Neural crest cell (in vitro differentiated cells): ENCODE data around the gene POLR3E. TPM values are rescaled to one million over a fixed set of nuclear protein-coding genes. Genes with fewer than 3 reads are reported as not detected.

Experiments used
- DNase-seq: peaks from one replicate; pipeline ENCODE4 v3.0.0; 2021; ENCODE audit warnings: low read depth, mixed read lengths, low spot score
- H3K27ac Mint-ChIP-seq: one replicate; pipeline ENCODE4 v1.8.0; 2021; ENCODE audit warnings: mild to moderate bottlenecking, mixed read lengths; ENCODE audit not compliant: unreplicated experiment
- H3K27me3 Mint-ChIP-seq: 2 replicates; pipeline ENCODE4 v1.8.0; 2021; ENCODE audit warnings: low read depth, mild to moderate bottlenecking, mixed read lengths
- H3K36me3 Mint-ChIP-seq: 2 replicates; pipeline ENCODE4 v1.8.0; 2021; ENCODE audit warnings: low read depth, mild to moderate bottlenecking, mixed read lengths
- H3K4me1 Mint-ChIP-seq: 2 replicates; pipeline ENCODE4 v1.8.0; 2021; ENCODE audit warnings: mixed read lengths
- H3K4me3 Mint-ChIP-seq: one replicate; pipeline ENCODE4 v1.8.0; 2021; ENCODE audit warnings: mild to moderate bottlenecking, mixed read lengths
- H3K9me3 Mint-ChIP-seq: 2 replicates; pipeline ENCODE4 v1.8.0; 2021; ENCODE audit warnings: mixed read lengths
- total RNA-seq: library from RNA; stranded (reverse); gene quantifications from 2 replicates; pipeline ENCODE4 v1.2.1, GENCODE V29; 2021
- TF ChIP-seq, protein P1 (sequence below): fragments of 200-600 bp; sonication (generic); conservative IDR thresholded peaks from 2 replicates; pipeline ENCODE4 v1.5.0; 2021; ENCODE audit warnings: antibody characterized with exemption, mild to moderate bottlenecking

Gene POLR3E
- total RNA-seq, 1 donor from 2014 or later: 73.5 TPM

DNA sequence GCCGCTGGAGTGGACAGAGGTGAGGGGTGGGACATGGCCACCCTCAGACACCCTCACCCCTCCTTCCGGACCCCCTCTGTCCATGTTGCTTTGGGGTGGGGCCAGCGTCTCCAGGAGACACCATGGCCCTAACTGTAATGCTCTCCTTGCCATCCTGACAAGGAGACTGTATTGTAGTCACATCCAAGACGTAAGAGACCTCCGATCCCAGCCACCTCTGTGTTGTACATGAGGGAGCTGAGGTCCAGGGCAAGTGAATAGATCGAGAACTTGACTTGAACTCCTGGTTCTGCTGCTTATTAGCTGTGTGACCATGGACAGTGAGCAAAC lies 30.2 kb downstream of the POLR3E start:
- DNase-seq: no peak
- TF ChIP-seq, protein P1, sequence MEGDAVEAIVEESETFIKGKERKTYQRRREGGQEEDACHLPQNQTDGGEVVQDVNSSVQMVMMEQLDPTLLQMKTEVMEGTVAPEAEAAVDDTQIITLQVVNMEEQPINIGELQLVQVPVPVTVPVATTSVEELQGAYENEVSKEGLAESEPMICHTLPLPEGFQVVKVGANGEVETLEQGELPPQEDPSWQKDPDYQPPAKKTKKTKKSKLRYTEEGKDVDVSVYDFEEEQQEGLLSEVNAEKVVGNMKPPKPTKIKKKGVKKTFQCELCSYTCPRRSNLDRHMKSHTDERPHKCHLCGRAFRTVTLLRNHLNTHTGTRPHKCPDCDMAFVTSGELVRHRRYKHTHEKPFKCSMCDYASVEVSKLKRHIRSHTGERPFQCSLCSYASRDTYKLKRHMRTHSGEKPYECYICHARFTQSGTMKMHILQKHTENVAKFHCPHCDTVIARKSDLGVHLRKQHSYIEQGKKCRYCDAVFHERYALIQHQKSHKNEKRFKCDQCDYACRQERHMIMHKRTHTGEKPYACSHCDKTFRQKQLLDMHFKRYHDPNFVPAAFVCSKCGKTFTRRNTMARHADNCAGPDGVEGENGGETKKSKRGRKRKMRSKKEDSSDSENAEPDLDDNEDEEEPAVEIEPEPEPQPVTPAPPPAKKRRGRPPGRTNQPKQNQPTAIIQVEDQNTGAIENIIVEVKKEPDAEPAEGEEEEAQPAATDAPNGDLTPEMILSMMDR: no peak
- Mint-ChIP-seq H3K36me3 (peaks cover 18% of the 10 kb centered on the region), H3K4me3 (no peak overlapping the region), H3K9me3 (no peaks in the 10 kb centered on the region), H3K27ac (no peak overlapping the region), H3K4me1 (no peaks in the 10 kb centered on the region), H3K27me3 (no peaks in the 10 kb centered on the region)

DNA sequence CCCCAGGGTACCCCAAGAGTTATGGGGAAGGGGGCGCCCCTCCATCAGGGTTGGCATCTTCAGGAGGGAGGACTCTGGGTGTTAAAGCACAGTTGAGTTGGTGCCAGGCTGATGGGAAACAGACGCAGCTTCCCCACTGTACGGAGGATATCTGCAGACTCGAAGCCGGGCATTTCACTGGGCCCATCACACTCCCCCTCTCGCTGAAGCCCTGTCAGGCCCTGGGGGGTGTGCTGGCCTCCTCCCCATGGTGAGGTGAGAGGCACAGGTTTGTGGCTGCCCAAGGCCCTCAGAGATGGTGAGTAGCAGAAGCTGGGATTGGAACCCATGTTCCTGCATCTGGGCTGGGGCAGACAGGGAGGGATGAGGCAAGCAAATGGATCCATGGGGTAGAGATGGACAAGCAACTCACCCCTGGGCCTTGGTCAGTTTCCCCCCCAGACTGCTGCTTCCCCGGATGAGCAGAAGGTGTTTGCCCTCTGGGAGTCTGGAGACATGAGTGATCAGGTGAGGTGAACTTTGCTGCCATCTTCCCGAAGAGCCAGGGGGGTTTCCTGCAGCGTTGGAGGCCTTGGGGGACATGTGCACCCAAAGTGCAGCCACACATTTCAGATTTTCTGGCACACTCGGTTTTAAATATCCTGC lies 31.0 kb downstream of the POLR3E start:
- H3K27me3 Mint-ChIP-seq: no peaks in the 10 kb centered on the region
- DNase-seq: no peak

DNA sequence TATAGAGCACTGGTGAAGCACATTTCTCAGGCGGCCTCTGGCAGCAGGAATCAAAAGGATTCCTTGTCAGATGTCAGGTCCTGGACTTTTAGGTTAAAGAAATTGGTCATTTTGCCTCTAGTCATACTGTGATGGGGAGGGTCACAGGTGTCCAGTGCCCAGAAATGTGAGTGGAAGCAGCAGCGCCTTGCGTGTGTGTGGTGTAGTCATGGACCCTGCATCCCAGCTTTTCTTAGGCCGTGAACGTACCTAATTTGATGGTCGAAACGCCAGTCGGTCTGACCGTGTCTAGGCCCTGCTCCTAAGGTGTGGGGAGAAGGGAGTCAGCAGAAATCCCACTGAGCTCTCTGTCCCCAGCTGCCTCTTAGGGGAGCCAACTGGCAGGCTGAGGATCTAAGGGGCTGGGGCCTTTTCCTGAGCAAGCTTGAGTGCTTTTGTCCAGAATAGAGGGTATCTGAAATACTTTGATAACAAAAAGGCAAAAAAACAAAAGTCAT lies 32.0 kb downstream of the POLR3E start:
- Mint-ChIP-seq H3K9me3 (peaks cover 3% of the 10 kb centered on the region), H3K27ac (no peak overlapping the region)
- TF ChIP-seq, protein P1: no peak

More for the DNA sequence above, 31.0 kb downstream of the POLR3E start:
- no peak overlapping the region for H3K4me3 Mint-ChIP-seq
- H3K9me3 Mint-ChIP-seq: no peaks in the 10 kb centered on the region
- no peak overlapping the region for H3K27ac Mint-ChIP-seq
- TF ChIP-seq, protein P1: no peak
- H3K36me3 Mint-ChIP-seq: peaks cover 20% of the 10 kb centered on the region
- H3K4me1 Mint-ChIP-seq: no peaks in the 10 kb centered on the region

DNA sequence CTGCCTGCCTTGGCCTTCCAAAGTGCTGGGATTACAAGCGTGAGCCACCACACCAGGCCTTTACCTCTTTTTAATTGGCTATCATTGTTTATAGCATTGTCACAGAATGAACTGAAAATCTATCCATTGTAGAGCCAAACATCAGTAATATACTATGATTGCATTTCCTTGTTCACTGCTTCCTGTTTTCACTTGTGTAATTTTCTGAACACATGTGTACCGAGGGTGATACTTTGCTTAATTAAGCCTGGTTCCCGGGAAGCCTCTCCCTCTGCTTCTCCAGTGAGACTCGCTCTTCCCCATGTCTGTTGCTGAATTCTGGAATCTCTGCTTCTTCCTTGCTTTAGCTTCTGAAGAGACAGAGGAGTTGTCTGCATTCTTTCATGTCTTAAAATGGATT lies 33.1 kb downstream of the POLR3E start:
- Mint-ChIP-seq H3K4me1 (no peaks in the 10 kb centered on the region), H3K27me3 (no peaks in the 10 kb centered on the region), H3K36me3 (peaks cover 40% of the 10 kb centered on the region), H3K27ac (no peak overlapping the region), H3K9me3 (peaks cover 5% of the 10 kb centered on the region), H3K4me3 (no peak overlapping the region)
- TF ChIP-seq, protein P1: no peak
- no peak for DNase-seq

More for the DNA sequence above, 32.0 kb downstream of the POLR3E start:
- Mint-ChIP-seq H3K27me3 (no peaks in the 10 kb centered on the region), H3K4me3 (no peak overlapping the region), H3K36me3 (peaks cover 29% of the 10 kb centered on the region), H3K4me1 (no peaks in the 10 kb centered on the region)
- no peak for DNase-seq

DNA sequence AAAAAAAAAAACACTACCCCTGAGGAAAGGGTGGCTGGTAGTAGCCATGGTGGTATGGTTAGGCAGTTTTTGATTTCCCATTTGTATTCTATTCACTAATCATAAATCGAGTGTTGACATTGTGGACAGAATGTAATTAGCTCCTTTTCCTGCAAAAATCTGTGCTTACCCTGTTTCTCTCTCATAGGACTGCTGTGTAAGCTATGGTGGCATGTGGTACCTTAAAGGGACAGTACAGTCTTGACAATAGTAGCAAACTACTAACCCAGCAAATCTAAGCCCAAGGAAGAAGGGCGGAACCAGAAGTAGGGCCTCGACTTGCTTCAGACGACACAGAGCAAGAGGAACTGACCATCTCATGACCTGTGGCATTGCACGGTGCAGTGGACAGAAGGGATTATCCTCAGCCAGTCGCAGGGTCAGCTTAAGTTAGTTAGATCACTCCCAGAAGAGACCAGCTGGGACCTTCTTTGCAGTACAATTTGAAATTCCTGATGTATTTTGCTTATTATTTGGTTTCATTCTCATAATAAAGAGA lies 36.3 kb downstream of the POLR3E start:
- DNase-seq: no peak
- Mint-ChIP-seq H3K4me3 (no peak overlapping the region), H3K27ac (no peak overlapping the region), H3K4me1 (no peaks in the 10 kb centered on the region), H3K27me3 (no peaks in the 10 kb centered on the region), H3K36me3 (peaks cover 68% of the 10 kb centered on the region), H3K9me3 (peaks cover 15% of the 10 kb centered on the region)
- TF ChIP-seq, protein P1: no peak
